Nephron (organoid): Measurements from ENCODE around the gene POLR2J.

Experiments used
- H3K27ac Mint-ChIP-seq, 3 experiments: 2 replicates each; pipeline ENCODE4 v1.8.0; 2020; ENCODE audit warnings: mixed read lengths in 3 of 3, mild to moderate bottlenecking in 2 of 3, moderate library complexity in 1 of 3
- H3K27me3 Mint-ChIP-seq: 2 replicates; pipeline ENCODE4 v1.8.0; 2021; ENCODE audit warnings: low read depth, mild to moderate bottlenecking, moderate library complexity, mixed read lengths
- H3K36me3 Mint-ChIP-seq: 2 replicates; pipeline ENCODE4 v1.8.0; 2020; ENCODE audit warnings: low read depth, mixed read lengths
- H3K4me1 Mint-ChIP-seq: 2 replicates; pipeline ENCODE4 v1.8.0; 2020; ENCODE audit warnings: mixed read lengths
- H3K4me3 Mint-ChIP-seq, 3 experiments: 2 replicates each; pipeline ENCODE4 v1.8.0; 2020; ENCODE audit warnings: mild to moderate bottlenecking in 3 of 3, mixed read lengths in 3 of 3, moderate library complexity in 2 of 3
- H3K9me3 Mint-ChIP-seq: 2 replicates; pipeline ENCODE4 v1.8.0; 2020; ENCODE audit warnings: mixed read lengths
- CTCF ChIP-seq, 3 experiments: fragments of 200-600 bp; sonication (generic); IDR thresholded peaks; one replicate each; pipeline ENCODE4 v1.5.0; 2021; ENCODE audit warnings: antibody characterized with exemption in 3 of 3; ENCODE audit not compliant: unreplicated experiment in 3 of 3

POLR2J gene

GRCh38 chr7:102471791-102472125 is 7.0 kb downstream of the POLR2J start:
- no peaks in the 10 kb centered on the region for H3K9me3 Mint-ChIP-seq
- peaks cover 9% of the 10 kb centered on the region for H3K36me3 Mint-ChIP-seq
- H3K27me3 Mint-ChIP-seq: no peaks in the 10 kb centered on the region
- no peak overlapping the region for H3K27ac Mint-ChIP-seq
- no peaks in the 10 kb centered on the region for H3K4me1 Mint-ChIP-seq
- no peak for TF ChIP-seq CTCF (IDR thresholded peaks at IDR 0.05; ENCODE audit: unreplicated experiment in 3 of 3)
- H3K4me3 Mint-ChIP-seq: no peak overlapping the region

GRCh38 chr7:102469972-102470825 is 8.5 kb downstream of the POLR2J start:
- no peaks in the 10 kb centered on the region for H3K4me1 Mint-ChIP-seq
- H3K27ac Mint-ChIP-seq: no peak overlapping the region
- peaks cover 9% of the 10 kb centered on the region for H3K36me3 Mint-ChIP-seq
- no peaks in the 10 kb centered on the region for H3K27me3 Mint-ChIP-seq
- no peak overlapping the region for H3K4me3 Mint-ChIP-seq
- TF ChIP-seq CTCF (IDR thresholded peaks at IDR 0.05; ENCODE audit: unreplicated experiment in 3 of 3): no peak
- H3K9me3 Mint-ChIP-seq: no peaks in the 10 kb centered on the region

DNA sequence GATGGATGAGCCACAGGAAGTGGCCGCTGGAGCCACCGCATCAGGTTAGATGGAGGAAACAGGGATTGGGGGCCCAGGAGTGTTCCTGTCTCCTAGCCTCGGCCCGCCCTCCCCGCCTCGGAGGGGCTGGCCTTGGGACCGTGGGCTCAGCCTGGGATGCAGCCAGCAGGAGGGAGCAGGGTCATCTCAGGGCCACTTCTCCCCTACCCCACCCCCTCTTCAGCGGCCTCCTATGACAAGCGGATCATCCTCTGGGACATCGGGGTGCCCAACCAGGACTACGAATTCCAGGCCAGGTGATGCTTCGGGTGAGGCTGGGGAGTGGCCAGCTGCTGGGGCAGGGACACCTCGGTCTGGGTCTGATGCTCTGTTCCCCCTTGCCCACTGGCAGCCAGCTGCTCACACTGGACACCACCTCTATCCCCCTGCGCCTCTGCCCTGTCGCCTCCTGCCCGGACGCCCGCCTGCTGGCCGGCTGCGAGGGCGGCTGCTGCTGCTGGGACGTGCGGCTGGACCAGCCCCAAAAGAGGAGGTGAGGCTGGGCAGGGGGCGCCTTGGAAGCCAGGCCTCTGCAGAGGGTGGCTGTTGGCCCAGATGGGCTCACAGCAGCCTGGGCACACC is 9.3 kb downstream of the POLR2J start:
- no peak for TF ChIP-seq CTCF (IDR thresholded peaks at IDR 0.05; ENCODE audit: unreplicated experiment in 3 of 3)
- Mint-ChIP-seq H3K9me3 (no peaks in the 10 kb centered on the region), H3K4me1 (no peaks in the 10 kb centered on the region), H3K36me3 (peaks cover 9% of the 10 kb centered on the region), H3K27ac (no peak overlapping the region), H3K27me3 (no peaks in the 10 kb centered on the region), H3K4me3 (no peak overlapping the region)

- no peak overlapping the region for H3K4me3 Mint-ChIP-seq
Measured at GRCh38 chr7:102468478-102469350, 10.0 kb downstream of the POLR2J start.

More at GRCh38 chr7:102468478-102469350, 10.0 kb downstream of the POLR2J start:
- Mint-ChIP-seq H3K27ac (no peak overlapping the region), H3K4me1 (peaks cover 7% of the 10 kb centered on the region), H3K36me3 (peaks cover 11% of the 10 kb centered on the region), H3K9me3 (no peaks in the 10 kb centered on the region), H3K27me3 (no peaks in the 10 kb centered on the region)
- TF ChIP-seq CTCF (IDR thresholded peaks at IDR 0.05; ENCODE audit: unreplicated experiment in 3 of 3): no peak
